HG03469 (cell line): ENCODE results near the gene USPL1.

ENCODE experiments used
- ATAC-seq: cut with Tn5 transposase; IDR thresholded peaks from one replicate; pipeline ENCODE4 v1.9.1; 2021; ENCODE audit warnings: mild to moderate bottlenecking, moderate library complexity, moderate number of reproducible peaks; ENCODE audit not compliant: unreplicated experiment

The USPL1 gene

DNA sequence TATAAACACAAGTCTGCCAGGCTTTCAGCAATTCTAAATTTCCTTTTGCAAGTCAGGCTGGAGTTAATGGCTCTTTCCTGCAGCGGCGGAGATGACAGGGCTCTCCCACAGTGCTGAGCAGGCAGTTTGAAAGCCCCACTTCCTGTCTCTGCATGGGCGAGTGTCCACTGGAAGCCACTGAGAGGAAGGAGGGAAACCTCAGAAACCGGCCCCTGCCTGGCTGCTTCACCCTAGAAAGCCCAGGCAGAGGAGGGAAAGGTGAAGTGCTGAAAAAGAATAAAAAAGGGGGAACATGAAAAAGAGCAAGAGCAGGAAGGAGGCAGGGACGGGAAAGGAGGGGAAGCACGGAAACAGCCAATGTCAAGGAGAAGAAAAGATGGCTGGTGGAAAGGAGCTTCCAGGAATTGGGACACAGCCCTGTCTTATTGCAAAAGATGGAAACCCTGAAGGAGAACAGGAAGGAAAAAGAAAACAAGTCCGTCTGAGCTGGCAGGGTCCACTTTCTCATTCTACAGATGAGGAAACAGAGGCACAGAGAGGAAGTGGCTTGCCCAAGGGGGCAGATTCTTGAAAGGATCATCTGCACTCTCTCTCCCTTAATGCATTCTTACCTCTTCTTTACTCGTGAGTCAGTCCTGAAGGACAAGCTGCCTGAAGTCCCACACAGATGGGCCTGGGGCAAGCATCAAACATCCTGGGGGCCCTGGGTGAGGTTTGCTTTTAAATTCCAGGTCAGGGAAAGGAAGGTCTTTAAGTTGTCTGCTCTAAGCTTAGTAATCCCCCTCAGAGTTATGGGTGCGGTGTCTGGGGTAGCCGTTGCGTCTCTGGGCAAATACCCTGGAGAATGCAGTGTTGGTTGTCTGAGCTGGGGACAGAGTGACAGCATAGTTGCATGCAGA lies 78.8 kb downstream of the USPL1 start:
- no peak for ATAC-seq

DNA sequence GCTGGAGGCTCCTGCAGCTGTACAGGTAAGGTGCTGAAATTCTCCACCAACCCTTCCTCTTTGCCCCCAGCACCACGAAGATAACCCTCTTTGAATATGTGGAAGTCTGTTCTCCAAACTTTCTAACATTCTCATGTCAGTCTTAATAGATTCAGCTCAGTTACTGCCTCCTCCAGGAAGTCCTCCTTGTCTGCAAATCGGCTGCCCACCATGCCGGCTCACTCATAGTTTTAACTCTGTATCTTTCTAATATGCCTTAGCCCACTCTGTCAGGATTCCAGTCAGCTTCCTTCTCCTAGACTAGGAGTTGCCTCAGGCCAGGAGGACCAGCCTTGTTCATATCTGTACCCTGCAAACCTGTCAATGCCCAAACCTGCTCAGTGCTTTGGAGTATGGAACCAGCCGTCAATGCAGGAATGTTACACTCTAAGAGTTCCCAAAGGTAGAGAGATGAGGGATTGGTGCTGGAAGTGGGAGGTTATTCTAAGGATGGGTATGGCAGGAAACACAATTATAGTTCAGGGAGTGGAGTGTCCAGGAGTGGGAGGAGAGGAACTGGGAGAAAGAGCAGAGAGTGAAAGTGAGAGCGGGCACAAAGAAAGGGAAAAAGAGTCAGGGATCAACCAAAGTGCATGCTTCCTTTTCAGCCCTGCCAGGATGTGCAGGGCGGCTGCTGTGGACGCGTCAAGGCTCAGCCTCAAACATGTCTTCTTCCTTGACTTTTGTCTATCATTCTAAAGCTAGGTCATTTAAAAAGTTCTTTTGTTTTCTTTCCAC lies 79.6 kb downstream of the USPL1 start:
- no peak for ATAC-seq

DNA sequence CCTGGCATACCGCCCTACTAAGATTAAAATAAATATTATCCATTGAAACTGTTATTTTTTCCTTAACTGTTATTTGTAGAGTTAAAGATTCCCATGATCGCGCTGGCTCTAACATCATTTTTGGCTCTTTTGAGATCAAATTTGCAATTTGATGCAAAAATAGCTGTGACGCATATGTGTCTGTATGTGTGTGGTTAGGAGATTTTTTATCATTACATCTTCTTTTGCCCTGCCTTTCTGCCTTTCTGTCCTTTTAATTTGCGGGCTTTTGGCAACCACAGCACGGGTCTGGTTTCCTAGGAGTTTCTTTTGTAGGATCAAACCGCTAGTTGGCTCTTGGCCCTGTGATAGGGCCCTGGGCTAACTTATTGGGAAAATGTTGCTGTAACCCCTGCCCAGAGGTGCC lies 80.3 kb downstream of the USPL1 start:
- ATAC-seq = no peak

DNA sequence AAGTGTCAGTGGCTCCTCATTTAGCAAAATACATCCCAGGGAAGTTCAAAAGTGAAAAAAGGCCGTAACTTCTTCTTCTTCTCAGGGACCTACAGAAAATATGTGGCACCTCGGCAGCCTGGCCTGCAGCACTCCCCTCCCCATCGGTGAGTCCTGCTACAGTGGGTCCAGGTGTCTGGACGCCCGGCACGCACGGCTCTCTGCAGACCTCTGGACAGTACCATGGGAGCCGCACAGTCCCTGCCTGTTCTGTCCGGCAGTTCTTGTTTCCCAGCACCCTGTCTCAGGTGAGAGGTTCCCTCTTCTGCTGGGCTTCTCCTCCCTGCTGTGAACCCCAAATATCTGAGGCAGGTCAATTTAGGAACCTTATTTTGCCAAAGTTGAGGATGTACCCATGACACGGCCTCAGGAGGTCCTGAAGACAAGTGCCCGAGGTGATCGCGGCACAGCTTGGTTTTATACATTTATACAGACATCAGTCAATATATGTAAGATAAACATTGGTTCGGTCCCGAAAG lies 80.8 kb downstream of the USPL1 start:
- ATAC-seq = no peak

DNA sequence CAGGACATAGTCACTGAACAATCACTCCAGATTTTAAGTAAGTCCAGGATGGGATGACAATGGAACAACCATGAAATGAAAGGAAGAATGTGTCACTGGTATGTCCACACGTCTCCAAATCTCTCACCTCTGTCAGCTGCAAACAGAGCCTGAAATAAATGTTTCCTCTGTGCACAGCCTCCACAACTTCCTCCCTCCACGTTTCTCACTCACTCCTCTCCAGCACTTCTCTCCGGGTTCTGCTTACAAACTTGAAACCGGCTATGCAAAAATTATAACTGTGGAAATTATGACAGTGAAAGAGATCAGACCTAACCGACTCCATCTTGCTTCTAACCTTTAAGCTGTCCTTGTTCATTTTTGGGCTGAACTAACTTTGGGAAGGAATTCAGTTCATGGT lies 82.6 kb downstream of the USPL1 start:
- ATAC-seq = no peak

DNA sequence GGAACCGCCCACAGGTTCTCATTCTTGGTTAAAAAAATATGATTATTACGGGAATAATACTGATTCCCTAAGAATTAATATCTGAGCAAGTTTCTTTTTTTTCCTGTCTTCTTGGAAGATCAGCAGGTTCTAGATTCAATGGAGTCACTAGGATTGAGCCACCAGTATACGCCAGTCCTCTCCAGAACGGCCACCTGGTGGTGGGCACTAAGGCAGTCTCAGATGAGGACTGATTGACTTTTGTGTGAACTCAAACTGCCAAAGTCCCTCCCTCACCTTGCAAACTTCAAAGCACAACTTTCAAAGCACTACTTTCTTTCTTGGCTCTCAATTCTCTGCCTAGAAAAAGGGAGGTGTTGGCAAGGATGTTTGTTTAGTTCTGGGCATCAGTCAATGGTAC lies 84.3 kb downstream of the USPL1 start:
- no peak for ATAC-seq

DNA sequence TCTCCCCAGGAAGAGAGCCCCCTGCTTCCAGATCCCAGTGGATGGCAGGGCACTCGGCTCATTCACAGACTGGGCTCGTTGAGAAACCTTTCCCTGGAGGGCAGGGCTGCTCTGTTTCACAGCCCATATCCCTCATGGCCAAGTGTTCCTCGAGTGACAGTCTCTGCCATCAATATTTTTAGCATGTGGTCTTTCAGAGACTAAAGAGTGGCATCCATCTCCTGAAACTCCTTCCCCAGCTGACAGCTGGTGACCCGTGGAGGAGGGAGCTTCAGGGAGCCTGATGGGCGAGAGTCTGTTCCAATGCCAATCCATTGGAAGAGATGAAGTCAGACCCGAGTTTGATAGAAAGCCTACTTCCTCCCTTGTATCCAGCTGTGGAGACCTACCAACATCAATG lies 86.9 kb downstream of the USPL1 start:
- ATAC-seq = no peak

DNA sequence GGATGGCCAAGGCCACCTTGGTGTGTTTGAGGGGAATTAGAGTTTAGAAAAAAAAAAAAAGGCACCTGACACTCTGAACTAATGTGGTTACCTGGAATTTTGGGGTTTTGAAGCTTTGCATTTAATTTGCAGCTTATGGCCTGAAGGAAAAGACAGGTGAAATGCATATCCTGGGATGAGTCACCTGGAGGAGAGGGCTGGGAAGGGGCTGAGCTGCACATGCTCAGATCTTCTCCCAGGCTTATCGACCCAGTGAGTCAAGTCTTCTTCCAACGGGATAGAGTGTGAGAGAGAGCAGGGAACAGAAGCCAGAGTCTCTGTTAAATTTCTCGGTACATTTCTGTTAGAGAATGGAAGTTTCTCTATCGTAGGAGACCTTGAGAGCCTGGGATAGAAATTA lies 88.0 kb downstream of the USPL1 start:
- ATAC-seq = no peak

DNA sequence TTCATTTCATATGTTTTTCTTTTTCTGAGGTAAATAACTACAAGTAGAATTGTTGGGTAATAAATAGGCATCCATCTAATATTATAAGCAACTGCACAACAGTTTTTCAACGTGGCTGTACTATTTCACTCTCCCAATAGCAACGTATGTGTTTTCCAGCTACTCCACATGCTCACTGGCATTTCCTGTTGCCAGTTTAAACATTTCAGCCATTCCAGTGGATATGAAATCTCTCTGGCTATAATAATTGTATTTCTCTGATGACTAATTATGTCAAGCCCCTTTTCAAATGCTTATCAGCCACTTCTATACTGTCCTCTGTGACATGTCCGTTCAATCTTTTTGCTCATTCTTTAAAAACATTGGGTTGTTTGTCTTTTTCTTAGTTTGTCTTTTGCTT lies 90.8 kb downstream of the USPL1 start:
- no peak for ATAC-seq
